Heart left ventricle (tissue), 13 donors: ENCODE measurements around the gene SFTPD.

Source experiments
- CTCF ChIP-seq, 12 donors: fragments of 200-600 bp; sonication (generic) in 4 of 12; IDR thresholded peaks; one replicate each; pipeline versions ENCODE4 v1.5.0 to v1.8.0; 2018 to 2022; ENCODE audit warnings: antibody characterized with exemption in 12 of 12, mild to moderate bottlenecking in 5 of 12
- POLR2A ChIP-seq, 2 donors: fragments of 450-650 bp; IDR thresholded peaks; one replicate each; pipeline ENCODE4 v1.6.1; 2017; ENCODE audit warnings: antibody characterized with exemption in 2 of 2, mild to moderate bottlenecking in 2 of 2, moderate library complexity in 2 of 2
- donor health status: ischemic (EF 13 %, LVEDD 7.1; RV severe dilation, severe dysfunction).
- donor health status: DM: no; HTN: yes; CAD: no.
- donor health status: DM: no; HTN: no; CAD: no.
- donor health status: ischemic (EF 25% LVEDD 6.9; RV normal size, moderate dysfunction).
- donor health status: ischemic (EF 25% LVEDD 5.7; RV mildly dilated, moderate dysfunction).
- donor health status: ischemic (EF 35%, LVEDD 5.7; RV mildly dilated, moderate dysfunction).
- donor health status: nonischemic (EF 11% LVEDD 7.7; RV severe dilation, severe dysfunction).
- donor health status: DM: yes; HTN: yes; CAD: no.
- donor health status: PGD.
- donor health status: ischemic (EF 29% LVEDD 5.4; RV normal size, mild dysfunction).
- donor health status: nonischemic (EF 23%, LVEDD 6.1; RV moderate dilation, normal function).

GRCh38 chr10:79947787-79948424 is 999 bp downstream of the SFTPD start:
- TF ChIP-seq CTCF (IDR thresholded peaks at IDR 0.05) (no peak), POLR2A (IDR thresholded peaks at IDR 0.05) (no peak)
